OCI-LY1 (cell line): ENCODE data around the gene ROBO1.

Experiments used
- H2AFZ ChIP-seq: fragments of 200-600 bp; sonication (generic), shearing (Covaris generic); 2 replicates; pipeline ENCODE4 v1.6.0; 2014; ENCODE audit warnings: antibody characterized with exemption, mild to moderate bottlenecking, low read length
- H3F3A ChIP-seq: fragments of 200-600 bp; sonication (generic), shearing (Covaris generic); 2 replicates; pipeline ENCODE4 v1.6.0; 2014; ENCODE audit warnings: mild to moderate bottlenecking, antibody characterized with exemption, low read length, moderate library complexity; ENCODE audit not compliant: insufficient read depth
- H3K27ac ChIP-seq: fragments of 200-600 bp; sonication (generic); 2 replicates; pipeline ENCODE4 v1.5.1; 2014; ENCODE audit warnings: low read length, mixed run types, mild to moderate bottlenecking, low read depth; ENCODE audit not compliant: poor library complexity, severe bottlenecking
- H3K27me3 ChIP-seq: fragments of 200-600 bp; sonication (generic); 2 replicates; pipeline ENCODE4 v1.6.0; 2014; ENCODE audit warnings: antibody characterized with exemption, mild to moderate bottlenecking, low read length, moderate library complexity; ENCODE audit not compliant: insufficient read depth
- H3K36me3 ChIP-seq: fragments of 200-600 bp; sonication (generic); 2 replicates; pipeline ENCODE4 v1.6.1; 2014; ENCODE audit warnings: mild to moderate bottlenecking, antibody characterized with exemption, low read length, moderate library complexity, mixed read lengths; ENCODE audit not compliant: insufficient read depth
- H3K4me1 ChIP-seq: fragments of 200-600 bp; sonication (generic); 2 replicates; pipeline ENCODE4 v1.5.1; 2014; ENCODE audit warnings: mild to moderate bottlenecking, low read length, moderate library complexity; ENCODE audit not compliant: insufficient read depth, severe bottlenecking
- H3K4me2 ChIP-seq: fragments of 200-600 bp; sonication (generic), shearing (Covaris generic); 2 replicates; pipeline ENCODE4 v1.6.1; 2014; ENCODE audit warnings: low read length
- H3K4me3 ChIP-seq: fragments of 200-600 bp; sonication (generic); 2 replicates; pipeline ENCODE4 v1.5.1; 2014; ENCODE audit warnings: low read length, low read depth, mild to moderate bottlenecking, mixed read lengths; ENCODE audit not compliant: poor library complexity, severe bottlenecking
- H3K79me2 ChIP-seq: fragments of 200-600 bp; shearing (Covaris generic); 2 replicates; pipeline ENCODE4 v1.6.1; 2016; ENCODE audit warnings: mixed run types, low read length, mixed read lengths; ENCODE audit not compliant: insufficient read depth
- H3K9ac ChIP-seq: fragments of 200-600 bp; sonication (generic), shearing (Covaris generic); 2 replicates; pipeline ENCODE4 v1.6.1; 2014; ENCODE audit warnings: mild to moderate bottlenecking, low read length, mixed read lengths
- H3K9me2 ChIP-seq: fragments of 200-600 bp; sonication (generic), shearing (Covaris generic); 2 replicates; pipeline ENCODE4 v1.6.1; 2014; ENCODE audit warnings: low read depth, mild to moderate bottlenecking, low read length, mixed read lengths
- H3K9me3 ChIP-seq: fragments of 200-600 bp; shearing (Covaris generic); 2 replicates; pipeline ENCODE4 v1.6.1; 2014; ENCODE audit warnings: low read length, mixed read lengths
- H4K20me1 ChIP-seq: fragments of 200-600 bp; sonication (generic), shearing (Covaris generic); 2 replicates; pipeline ENCODE4 v1.6.0; 2016; ENCODE audit warnings: mild to moderate bottlenecking, low read length; ENCODE audit not compliant: insufficient read depth
- CTCF ChIP-seq: fragments of 200-600 bp; sonication (generic), shearing (Covaris generic); IDR thresholded peaks from 2 replicates; pipeline ENCODE4 v1.5.1; 2017; ENCODE audit warnings: mild to moderate bottlenecking, antibody characterized with exemption, low read length, moderate library complexity, mixed read lengths
- EZH2 ChIP-seq: fragments of 200-600 bp; sonication (generic), shearing (Covaris generic); IDR thresholded peaks from 2 replicates; pipeline ENCODE4 v1.8.0; 2017; ENCODE audit warnings: borderline replicate concordance, mixed run types, mild to moderate bottlenecking, antibody characterized with exemption, low read length, moderate library complexity, mixed read lengths

ROBO1 gene

GRCh38 chr3:78977073-78977472 is 790.7 kb downstream of the ROBO1 start:
- Histone ChIP-seq H3K9me3 (no peaks in the 10 kb centered on the region), H4K20me1 (no peaks in the 10 kb centered on the region), H2AFZ (no peak overlapping the region), H3K36me3 (no peaks in the 10 kb centered on the region), H3K9me2 (no peaks in the 10 kb centered on the region), H3K27me3 (no peaks in the 10 kb centered on the region), H3K79me2 (no peaks in the 10 kb centered on the region), H3K9ac (no peak overlapping the region), H3K4me1 (no peaks in the 10 kb centered on the region), H3K4me2 (no peak overlapping the region), H3F3A (no peaks in the 10 kb centered on the region), H3K4me3 (no peak overlapping the region), H3K27ac (no peak overlapping the region)
- TF ChIP-seq EZH2 (no peak), CTCF (no peak)

GRCh38 chr3:78976200-78976599 is 791.6 kb downstream of the ROBO1 start:
- TF ChIP-seq CTCF (no peak), EZH2 (no peak)

GRCh38 chr3:78974181-78974790 is 793.5 kb downstream of the ROBO1 start:
- no peaks in the 10 kb centered on the region for H3K79me2 ChIP-seq
- H3K4me2 ChIP-seq: no peak overlapping the region
- H3F3A ChIP-seq: no peaks in the 10 kb centered on the region
- no peaks in the 10 kb centered on the region for H3K27me3 ChIP-seq
- no peak overlapping the region for H2AFZ ChIP-seq
- H3K9ac ChIP-seq: no peak overlapping the region
- H4K20me1 ChIP-seq: no peaks in the 10 kb centered on the region
- H3K36me3 ChIP-seq: no peaks in the 10 kb centered on the region
- H3K4me3 ChIP-seq: no peak overlapping the region
- H3K27ac ChIP-seq: no peak overlapping the region
- H3K9me2 ChIP-seq: no peaks in the 10 kb centered on the region
- H3K9me3 ChIP-seq: no peaks in the 10 kb centered on the region
- TF ChIP-seq EZH2 (no peak), CTCF (no peak)
- no peaks in the 10 kb centered on the region for H3K4me1 ChIP-seq

More at GRCh38 chr3:78976200-78976599, 791.6 kb downstream of the ROBO1 start:
- no peaks in the 10 kb centered on the region for H3K79me2 ChIP-seq
- no peak overlapping the region for H2AFZ ChIP-seq
- H3K9ac ChIP-seq: no peak overlapping the region
- H3K4me2 ChIP-seq: no peak overlapping the region
- H3K27ac ChIP-seq: no peak overlapping the region
- no peaks in the 10 kb centered on the region for H3K4me1 ChIP-seq
- no peaks in the 10 kb centered on the region for H4K20me1 ChIP-seq
- no peaks in the 10 kb centered on the region for H3K9me3 ChIP-seq
- H3K9me2 ChIP-seq: no peaks in the 10 kb centered on the region
- H3K4me3 ChIP-seq: no peak overlapping the region
- H3K36me3 ChIP-seq: no peaks in the 10 kb centered on the region
- H3K27me3 ChIP-seq: no peaks in the 10 kb centered on the region
- no peaks in the 10 kb centered on the region for H3F3A ChIP-seq
